GM18867 (cell line): ENCODE measurements around the gene OGFOD1.

Experiments used
- ATAC-seq: cut with Tn5 transposase; IDR thresholded peaks from one replicate; pipeline ENCODE4 v1.9.1; 2021; ENCODE audit warnings: mild to moderate bottlenecking, moderate library complexity; ENCODE audit not compliant: unreplicated experiment

OGFOD1 gene

GRCh38 chr16:56450986-56451752 is at the start of gene OGFOD1, which contains the start of gene NUDT21:
TSS of gene OGFOD1 (plus strand) at chr16:56451554. CDS start at chr16:56451613, 59 bp downstream.
TSS of gene NUDT21 (minus strand) at chr16:56451332. CDS start at chr16:56451202, 130 bp downstream.
- ATAC-seq = peak; percentile 96

GRCh38 chr16:56405977-56406672 is 45.2 kb upstream of the OGFOD1 start:
- no peak for ATAC-seq

DNA sequence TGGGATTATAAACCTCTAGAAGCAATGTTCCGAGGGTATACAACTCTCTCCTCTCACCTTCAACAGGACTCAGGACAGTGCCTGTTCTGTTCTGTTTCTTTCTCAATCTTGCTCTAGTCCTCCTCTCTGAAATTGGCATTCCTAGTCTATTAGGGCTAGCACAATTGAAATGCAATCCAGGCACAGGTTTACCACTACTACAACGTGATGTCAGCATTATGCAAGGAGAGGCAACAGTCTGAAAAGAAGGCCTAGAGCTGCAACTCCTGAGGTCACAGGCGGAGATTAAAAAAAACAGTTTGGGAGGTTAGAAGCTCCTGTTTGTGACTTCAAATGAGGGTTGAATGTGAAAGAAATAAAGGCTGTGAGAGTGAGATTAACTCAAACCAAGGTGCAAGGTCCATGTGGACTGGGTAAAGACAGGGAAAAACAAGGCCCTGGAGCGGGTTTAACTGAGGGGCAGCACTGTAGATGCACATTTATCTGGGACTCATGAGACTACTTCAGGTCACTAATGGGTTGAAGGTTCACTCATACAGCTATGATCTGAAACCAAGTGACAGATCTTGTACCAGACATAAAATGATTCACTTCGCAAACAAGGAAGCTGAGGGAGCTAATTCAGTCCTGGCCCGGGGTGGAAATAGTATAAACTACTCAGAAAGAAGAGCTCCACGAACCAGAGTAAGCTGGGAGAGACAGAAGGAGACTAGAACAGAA is 42.8 kb upstream of the OGFOD1 start:
- no peak for ATAC-seq

- ATAC-seq = no peak
Observed at GRCh38 chr16:56409195-56409594, 42.2 kb upstream of the OGFOD1 start.

DNA sequence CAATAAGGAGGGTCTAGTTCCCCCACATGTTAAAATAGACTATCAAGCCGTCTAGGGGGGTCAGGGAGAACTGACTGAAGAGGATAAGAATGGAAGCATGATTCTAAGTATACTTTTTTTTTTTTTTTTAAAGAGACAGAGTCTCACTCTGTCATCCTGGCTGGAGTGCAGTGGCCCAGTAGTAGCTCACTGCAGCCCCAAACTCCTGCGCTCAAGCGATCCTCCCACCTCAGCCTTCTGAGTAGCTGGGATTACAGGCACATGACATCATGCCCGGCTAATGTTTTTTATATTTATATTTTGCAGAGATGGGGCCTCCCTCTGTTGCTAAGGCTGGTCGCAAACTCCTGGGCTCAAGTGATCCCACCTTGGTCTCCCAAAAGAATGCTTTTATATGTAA is 40.2 kb upstream of the OGFOD1 start:
- no peak for ATAC-seq

DNA sequence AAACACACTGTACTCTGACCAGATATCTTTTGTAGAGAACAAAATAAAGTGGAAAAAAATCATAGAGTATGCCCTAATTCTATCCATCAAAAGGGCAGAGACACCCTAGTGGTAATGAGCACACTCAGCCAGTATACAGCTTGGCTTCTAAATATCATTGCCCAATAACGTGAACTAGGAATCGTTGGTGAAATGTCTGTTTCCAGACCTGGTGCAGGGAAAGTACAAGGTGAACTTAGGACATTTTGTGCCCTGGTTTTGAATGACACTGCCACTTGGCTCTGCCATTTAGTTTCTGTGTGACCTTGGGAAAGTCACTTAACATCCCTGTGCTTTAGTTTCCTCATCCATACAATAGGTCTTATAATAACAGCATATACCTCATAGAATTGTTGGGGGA is 39.7 kb upstream of the OGFOD1 start:
- no peak for ATAC-seq

- no peak for ATAC-seq
Observed at GRCh38 chr16:56413381-56413780, 38.0 kb upstream of the OGFOD1 start.

- ATAC-seq = no peak
Observed at GRCh38 chr16:56414366-56414765, 37.0 kb upstream of the OGFOD1 start.

DNA sequence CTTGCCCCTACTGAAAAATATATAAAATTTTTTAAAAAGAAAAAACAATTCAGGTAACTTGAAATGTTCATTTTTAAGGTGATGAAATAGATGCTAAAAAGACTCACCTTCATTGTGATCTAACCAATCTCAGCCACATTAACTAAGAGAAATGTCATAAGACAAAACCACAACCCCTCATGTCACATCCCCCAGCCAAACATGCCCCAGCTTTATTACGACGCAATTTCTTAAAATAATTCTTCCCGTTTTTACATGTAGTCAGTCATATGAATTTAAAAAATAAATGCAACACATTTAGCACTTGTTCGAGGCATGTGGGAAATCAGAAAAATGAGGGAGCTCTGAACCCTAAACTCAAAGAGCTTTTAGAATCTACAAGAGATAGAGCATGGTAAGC is 35.5 kb upstream of the OGFOD1 start:
- ATAC-seq = no peak

DNA sequence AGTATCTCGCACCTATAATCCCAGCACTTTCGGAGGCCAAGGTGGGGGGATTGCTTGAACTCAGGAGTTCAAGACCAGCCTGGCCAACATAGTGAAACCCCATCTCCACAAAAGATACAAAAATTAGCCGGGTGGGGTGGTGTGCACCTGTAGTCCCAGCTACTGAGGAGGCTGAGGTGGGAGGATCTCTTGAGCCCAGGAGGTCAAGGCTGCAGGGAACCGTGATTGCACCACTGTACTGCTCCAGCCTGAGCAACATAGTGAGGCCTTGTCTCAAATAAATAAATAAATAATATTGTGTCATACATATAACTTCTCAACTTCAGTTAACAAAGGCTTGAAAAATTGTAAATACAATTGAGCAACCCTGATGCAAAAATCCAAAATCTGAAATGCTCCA is 34.2 kb upstream of the OGFOD1 start:
- ATAC-seq = no peak

DNA sequence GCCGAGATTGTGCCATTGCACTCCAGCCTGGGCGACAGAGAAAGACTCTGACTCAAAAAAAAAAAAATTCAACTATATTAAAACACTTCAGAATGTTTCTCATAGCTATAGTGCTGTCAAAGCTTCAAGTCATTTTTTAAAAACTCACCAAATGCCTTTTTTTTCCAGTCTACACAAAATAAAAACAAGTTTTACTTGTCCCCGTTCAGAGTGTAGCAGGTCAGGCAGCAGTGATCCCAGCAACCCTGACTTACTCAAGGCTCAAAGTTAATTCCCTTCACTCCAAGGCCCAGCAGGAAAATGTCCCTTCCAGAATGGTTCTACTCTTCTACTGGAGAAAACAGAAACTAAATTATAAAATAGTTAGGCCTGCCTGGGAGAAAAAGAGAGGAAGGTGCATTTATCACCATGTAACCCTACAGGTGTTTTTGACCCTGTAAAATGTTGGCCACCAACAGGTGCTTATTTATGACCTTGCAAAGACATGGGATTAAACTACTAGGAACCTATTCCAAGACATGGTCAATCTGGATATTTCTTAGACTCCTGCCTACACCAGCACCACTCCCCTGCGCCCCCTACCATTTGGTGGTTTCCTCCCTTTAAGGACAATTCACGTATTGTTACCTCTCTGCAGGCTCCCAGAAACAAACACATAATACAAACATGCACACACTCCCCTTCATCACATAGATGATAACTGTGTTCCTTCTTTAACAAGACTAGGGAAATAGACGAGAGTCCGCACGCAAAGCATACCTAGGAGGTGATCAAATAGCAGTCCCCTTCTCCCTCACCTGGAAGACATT is 31.4 kb upstream of the OGFOD1 start:
- ATAC-seq = no peak

GRCh38 chr16:56420613-56421012 is 30.7 kb upstream of the OGFOD1 start:
- ATAC-seq = no peak

- ATAC-seq = no peak
Observed at GRCh38 chr16:56421313-56421712, 30.0 kb upstream of the OGFOD1 start.

DNA sequence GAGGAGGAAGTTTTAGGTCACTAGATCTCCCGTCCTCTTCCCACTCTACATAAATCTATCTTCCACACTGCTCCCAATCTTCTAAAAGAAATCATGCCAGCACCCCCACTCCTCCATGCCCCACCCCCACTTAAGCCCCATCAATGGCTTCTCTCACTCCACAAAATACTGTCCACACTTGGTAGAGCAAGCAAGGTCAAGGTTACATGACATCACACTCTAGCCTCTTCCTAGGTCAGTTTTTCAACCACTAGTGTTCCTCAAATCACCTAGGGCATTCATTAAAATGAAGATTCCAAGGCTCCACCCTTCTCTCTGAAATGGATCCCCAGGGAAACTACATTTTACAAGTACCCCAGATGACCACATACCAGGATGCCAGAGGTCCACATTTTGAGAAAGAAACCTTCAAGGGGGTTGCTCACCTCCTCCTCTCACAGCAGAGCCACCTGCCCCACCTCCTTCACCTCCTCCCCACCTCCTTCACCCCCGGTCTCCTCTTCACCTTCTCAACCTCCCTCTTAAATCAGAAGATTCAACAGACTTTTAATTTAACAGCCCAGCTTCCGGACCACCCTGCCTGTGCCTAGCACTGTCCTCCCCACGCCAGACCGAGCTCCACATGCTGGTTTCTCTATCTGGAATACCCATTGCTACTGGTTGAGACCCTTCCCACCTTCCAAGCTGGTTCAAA is 29.2 kb upstream of the OGFOD1 start:
- no peak for ATAC-seq

DNA sequence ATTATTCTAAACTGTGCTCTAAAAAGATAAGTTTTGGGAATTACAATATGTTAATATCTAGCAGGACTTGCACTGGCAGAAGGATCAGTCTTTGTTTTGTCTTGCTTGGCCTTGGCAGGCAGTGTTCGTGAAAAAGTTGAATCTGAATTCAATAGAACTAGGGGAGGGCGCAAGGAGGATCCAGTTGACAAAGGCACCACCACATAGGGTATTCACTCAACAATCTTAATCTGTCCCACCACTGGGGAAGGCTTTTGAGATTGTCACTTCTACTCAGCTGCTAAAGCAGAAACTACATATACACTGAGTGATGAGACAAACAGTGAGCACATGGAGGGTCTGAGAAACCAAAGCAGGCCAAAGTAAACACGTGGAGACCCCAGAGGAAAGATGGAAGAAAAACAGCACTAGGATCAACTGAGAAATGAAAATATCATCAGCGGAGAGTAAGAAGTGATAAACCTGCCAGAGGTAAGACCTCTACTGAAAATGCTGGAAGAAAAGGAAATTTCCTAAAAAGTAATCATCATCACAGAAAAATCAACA is 28.4 kb upstream of the OGFOD1 start:
- no peak for ATAC-seq

DNA sequence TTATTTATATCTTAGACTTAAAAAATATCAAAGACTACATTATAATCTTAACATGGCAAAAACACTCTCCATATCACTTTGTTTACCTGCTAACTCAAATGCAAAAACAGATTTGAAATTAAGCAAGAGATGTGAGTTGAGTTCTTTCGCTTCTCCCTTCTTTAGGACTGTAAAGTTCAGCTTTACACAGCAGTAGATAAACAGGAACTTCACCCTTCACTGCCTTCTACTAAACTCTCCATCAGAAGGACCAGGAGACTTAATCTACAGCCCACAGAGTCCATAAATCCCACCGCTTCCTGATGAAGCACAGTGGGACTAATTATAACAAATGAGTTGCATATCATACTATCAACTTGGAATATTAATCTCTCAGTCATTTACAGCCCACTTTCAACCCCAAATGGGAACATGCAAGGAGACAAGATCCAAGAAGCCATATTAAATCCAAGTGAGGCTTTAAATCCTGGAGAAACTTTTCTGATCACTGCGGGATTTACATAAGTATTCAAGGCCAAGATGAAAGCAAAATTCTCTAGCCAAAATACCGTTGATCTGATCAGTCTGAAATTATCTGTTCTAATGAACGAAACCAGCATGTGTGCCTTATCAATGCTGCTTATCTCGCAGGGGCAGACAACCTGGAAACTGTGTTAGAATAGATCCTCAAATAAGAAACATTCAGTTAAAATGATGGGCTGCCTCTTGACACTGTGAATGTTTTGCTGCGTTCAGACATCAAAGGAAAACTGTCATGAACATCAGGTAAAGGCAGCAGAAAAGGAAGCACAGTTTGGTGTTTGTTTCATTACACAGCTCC is 27.6 kb upstream of the OGFOD1 start:
- peak; percentile 22 for ATAC-seq

- no peak for ATAC-seq
Observed at GRCh38 chr16:56424404-56424764, 27.0 kb upstream of the OGFOD1 start.

- peak; percentile 33 for ATAC-seq
Observed at GRCh38 chr16:56424791-56425438, 26.4 kb upstream of the OGFOD1 start.

- ATAC-seq = peak; percentile 78
Observed at GRCh38 chr16:56425439-56425832, 25.9 kb upstream of the OGFOD1 start, which contains the start of gene AMFR. TSS of gene AMFR (minus strand) at chr16:56425545. CDS start at chr16:56425327, 218 bp downstream.
